22Rv1 (cell line): ENCODE data around the gene CHMP4A.

Source experiments
- CTCF ChIP-seq: fragments of 450-650 bp; IDR thresholded peaks from 2 replicates; pipeline ENCODE4 v1.5.1; 2017; ENCODE audit warnings: mild to moderate bottlenecking
- ZFX ChIP-seq: fragments of 450-650 bp; IDR thresholded peaks from 2 replicates; pipeline ENCODE4 v1.6.1; 2017; ENCODE audit warnings: antibody characterized with exemption, borderline replicate concordance

GRCh38 chr14:24172261-24172860 lies 40.9 kb downstream of the CHMP4A start:
- TF ChIP-seq CTCF (no peak), ZFX (no peak)
